PFSK-1 (cell line): Measurements from ENCODE around the gene IL4R.

ENCODE experiments used
- POLR2AphosphoS5 ChIP-seq: IDR thresholded peaks from 2 replicates; pipeline ENCODE4 v1.6.1; 2012; ENCODE audit warnings: low read depth, mild to moderate bottlenecking, control low read depth, low read length, moderate library complexity
- SIN3A ChIP-seq: IDR thresholded peaks from 2 replicates; pipeline ENCODE4 v1.6.1; 2012; ENCODE audit warnings: mild to moderate bottlenecking, low read length, moderate library complexity, borderline replicate concordance; ENCODE audit not compliant: insufficient read depth
- TAF1 ChIP-seq: IDR thresholded peaks from 2 replicates; pipeline ENCODE4 v1.6.1; 2012; ENCODE audit warnings: low read length, control low read depth, borderline replicate concordance; ENCODE audit not compliant: insufficient read depth
- TF ChIP-seq, protein P1 (sequence below), 2 experiments: IDR thresholded peaks; 2 replicates each; pipeline versions ENCODE4 v1.6.1 to v1.8.0; 2011 to 2012; ENCODE audit warnings: low read depth in 2 of 2, low read length in 2 of 2, control low read depth in 1 of 2, inconsistent platforms in 1 of 2, mild to moderate bottlenecking in 1 of 2, moderate library complexity in 1 of 2; ENCODE audit not compliant: insufficient read depth in 1 of 2

DNA sequence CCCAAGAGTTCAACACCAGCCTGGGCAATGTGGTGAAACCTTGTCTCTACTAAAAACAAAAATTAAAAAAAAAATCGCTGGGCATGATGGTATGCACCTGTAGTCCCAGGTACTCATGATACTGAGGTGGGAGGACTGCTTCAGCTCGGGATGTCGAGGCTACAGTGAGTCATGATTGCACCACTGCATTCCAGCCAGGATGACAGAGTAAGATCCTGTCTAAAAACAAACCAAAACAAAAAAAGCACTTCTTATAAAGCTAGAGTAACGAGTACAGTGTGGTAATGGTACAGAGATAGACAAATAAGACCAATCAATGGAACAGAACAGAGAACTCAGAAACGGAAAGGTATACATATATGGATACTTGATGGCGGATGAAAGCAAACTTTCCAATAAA lies 49.6 kb upstream of the IL4R start:
- TF ChIP-seq POLR2AphosphoS5 (no peak), TAF1 (no peak), SIN3A (no peak)
- TF ChIP-seq, protein P1, sequence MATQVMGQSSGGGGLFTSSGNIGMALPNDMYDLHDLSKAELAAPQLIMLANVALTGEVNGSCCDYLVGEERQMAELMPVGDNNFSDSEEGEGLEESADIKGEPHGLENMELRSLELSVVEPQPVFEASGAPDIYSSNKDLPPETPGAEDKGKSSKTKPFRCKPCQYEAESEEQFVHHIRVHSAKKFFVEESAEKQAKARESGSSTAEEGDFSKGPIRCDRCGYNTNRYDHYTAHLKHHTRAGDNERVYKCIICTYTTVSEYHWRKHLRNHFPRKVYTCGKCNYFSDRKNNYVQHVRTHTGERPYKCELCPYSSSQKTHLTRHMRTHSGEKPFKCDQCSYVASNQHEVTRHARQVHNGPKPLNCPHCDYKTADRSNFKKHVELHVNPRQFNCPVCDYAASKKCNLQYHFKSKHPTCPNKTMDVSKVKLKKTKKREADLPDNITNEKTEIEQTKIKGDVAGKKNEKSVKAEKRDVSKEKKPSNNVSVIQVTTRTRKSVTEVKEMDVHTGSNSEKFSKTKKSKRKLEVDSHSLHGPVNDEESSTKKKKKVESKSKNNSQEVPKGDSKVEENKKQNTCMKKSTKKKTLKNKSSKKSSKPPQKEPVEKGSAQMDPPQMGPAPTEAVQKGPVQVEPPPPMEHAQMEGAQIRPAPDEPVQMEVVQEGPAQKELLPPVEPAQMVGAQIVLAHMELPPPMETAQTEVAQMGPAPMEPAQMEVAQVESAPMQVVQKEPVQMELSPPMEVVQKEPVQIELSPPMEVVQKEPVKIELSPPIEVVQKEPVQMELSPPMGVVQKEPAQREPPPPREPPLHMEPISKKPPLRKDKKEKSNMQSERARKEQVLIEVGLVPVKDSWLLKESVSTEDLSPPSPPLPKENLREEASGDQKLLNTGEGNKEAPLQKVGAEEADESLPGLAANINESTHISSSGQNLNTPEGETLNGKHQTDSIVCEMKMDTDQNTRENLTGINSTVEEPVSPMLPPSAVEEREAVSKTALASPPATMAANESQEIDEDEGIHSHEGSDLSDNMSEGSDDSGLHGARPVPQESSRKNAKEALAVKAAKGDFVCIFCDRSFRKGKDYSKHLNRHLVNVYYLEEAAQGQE (IDR thresholded peaks at IDR 0.05; ENCODE audit: insufficient read depth in 1 of 2, low read depth in 2 of 2, low read length in 2 of 2): no peak
